ENCODE results near the gene ZNF749.

DNA sequence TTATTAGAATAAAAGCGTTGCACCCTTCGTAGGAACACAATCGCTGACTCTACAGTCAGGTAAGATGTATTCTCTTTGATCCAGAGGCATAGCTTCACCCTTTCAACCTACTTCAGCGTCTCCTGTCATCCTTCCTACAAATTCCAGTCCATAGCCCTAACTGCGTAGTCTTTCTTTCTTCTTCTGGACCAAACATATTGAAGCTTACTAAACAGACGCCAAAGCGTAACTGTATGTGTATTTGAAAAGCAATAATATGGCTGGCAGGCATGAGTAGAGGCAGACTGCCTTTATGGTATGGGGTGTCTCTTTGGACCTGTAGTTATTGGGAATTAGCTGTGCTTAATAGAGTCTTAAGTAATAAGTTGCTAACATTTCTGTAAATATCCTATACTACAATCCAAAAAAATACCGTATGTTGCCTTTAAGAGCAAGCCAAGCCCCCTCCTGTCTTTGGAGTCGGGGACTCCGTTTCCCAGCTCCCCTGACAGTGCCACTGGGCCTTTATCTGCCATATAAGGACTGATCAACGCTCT is 45.9 kb upstream of the ZNF749 start:
- TF ChIP-seq, protein P1, sequence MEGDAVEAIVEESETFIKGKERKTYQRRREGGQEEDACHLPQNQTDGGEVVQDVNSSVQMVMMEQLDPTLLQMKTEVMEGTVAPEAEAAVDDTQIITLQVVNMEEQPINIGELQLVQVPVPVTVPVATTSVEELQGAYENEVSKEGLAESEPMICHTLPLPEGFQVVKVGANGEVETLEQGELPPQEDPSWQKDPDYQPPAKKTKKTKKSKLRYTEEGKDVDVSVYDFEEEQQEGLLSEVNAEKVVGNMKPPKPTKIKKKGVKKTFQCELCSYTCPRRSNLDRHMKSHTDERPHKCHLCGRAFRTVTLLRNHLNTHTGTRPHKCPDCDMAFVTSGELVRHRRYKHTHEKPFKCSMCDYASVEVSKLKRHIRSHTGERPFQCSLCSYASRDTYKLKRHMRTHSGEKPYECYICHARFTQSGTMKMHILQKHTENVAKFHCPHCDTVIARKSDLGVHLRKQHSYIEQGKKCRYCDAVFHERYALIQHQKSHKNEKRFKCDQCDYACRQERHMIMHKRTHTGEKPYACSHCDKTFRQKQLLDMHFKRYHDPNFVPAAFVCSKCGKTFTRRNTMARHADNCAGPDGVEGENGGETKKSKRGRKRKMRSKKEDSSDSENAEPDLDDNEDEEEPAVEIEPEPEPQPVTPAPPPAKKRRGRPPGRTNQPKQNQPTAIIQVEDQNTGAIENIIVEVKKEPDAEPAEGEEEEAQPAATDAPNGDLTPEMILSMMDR (conservative IDR thresholded peaks at IDR 0.05; ENCODE audit: low read depth, low read length): no peak
- TF ChIP-seq POLR2A (IDR thresholded peaks at IDR 0.05; ENCODE audit: low read depth, low read length): no peak
- TF ChIP-seq, protein P2, sequence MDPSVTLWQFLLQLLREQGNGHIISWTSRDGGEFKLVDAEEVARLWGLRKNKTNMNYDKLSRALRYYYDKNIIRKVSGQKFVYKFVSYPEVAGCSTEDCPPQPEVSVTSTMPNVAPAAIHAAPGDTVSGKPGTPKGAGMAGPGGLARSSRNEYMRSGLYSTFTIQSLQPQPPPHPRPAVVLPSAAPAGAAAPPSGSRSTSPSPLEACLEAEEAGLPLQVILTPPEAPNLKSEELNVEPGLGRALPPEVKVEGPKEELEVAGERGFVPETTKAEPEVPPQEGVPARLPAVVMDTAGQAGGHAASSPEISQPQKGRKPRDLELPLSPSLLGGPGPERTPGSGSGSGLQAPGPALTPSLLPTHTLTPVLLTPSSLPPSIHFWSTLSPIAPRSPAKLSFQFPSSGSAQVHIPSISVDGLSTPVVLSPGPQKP (IDR thresholded peaks at IDR 0.05; ENCODE audit: borderline replicate concordance, low read depth, low read length): peak; percentile 94; the same call in 1 of the 2 replicates
- TF ChIP-seq, protein P3, sequence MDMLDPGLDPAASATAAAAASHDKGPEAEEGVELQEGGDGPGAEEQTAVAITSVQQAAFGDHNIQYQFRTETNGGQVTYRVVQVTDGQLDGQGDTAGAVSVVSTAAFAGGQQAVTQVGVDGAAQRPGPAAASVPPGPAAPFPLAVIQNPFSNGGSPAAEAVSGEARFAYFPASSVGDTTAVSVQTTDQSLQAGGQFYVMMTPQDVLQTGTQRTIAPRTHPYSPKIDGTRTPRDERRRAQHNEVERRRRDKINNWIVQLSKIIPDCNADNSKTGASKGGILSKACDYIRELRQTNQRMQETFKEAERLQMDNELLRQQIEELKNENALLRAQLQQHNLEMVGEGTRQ (IDR thresholded peaks at IDR 0.05; ENCODE audit: low read depth, low read length): no peak
- TF ChIP-seq RAD21 (IDR thresholded peaks at IDR 0.05; ENCODE audit: low read length): no peak
- no peak for TF ChIP-seq FOS (IDR thresholded peaks at IDR 0.05; ENCODE audit: low read depth, low read length)
- no peak for TF ChIP-seq SMC3 (IDR thresholded peaks at IDR 0.05; ENCODE audit: low read depth, low read length)

Data from IMR-90 (cell line).